Measurements from ENCODE around the gene NSG2. TPM values are rescaled to one million over a fixed set of nuclear protein-coding genes. Genes with fewer than 3 reads are reported as not detected.

The NSG2 gene
- total and polyA plus RNA-seq, 4 donors, result 0.14 TPM; not detected in 3

GRCh38 chr5:174097486-174098185, 52.1 kb downstream of the NSG2 start:
- Histone ChIP-seq H3K9me3 (ENCODE audit: control insufficient read depth in 4 of 4, low read length in 3 of 4) (no peaks in the 10 kb centered on the region), H3K4me1 (ENCODE audit: control insufficient read depth in 4 of 4, insufficient read depth in 4 of 4, low read length in 3 of 4) (no peaks in the 10 kb centered on the region), H3K27me3 (ENCODE audit: control insufficient read depth in 4 of 4, insufficient read depth in 4 of 4, low read length in 3 of 4) (no peaks in the 10 kb centered on the region), H3K4me3 (ENCODE audit: low read depth in 1 of 3, low read length in 3 of 3) (no peak overlapping the region), H3K9ac (ENCODE audit: low read depth in 1 of 2, low read length in 2 of 2) (no peak overlapping the region), H3K36me3 (ENCODE audit: control insufficient read depth in 4 of 4, insufficient read depth in 3 of 4, low read depth in 1 of 4, low read length in 3 of 4) (no peaks in the 10 kb centered on the region), H3K27ac (ENCODE audit: low read depth in 1 of 2, low read length in 2 of 2) (no peak overlapping the region)
- no peak for DNase-seq (ENCODE audit: low spot score)
- TF ChIP-seq HNF4A (conservative IDR thresholded peaks at IDR 0.05), result no peak
- TF ChIP-seq CTCF (IDR thresholded peaks at IDR 0.05; ENCODE audit: low read depth, low read length, missing input control), result no peak
- no peak for TF ChIP-seq HNF4G (IDR thresholded peaks at IDR 0.05)
- TF ChIP-seq ZBTB33 (IDR thresholded peaks at IDR 0.05), result no peak
- TF ChIP-seq, protein P1, sequence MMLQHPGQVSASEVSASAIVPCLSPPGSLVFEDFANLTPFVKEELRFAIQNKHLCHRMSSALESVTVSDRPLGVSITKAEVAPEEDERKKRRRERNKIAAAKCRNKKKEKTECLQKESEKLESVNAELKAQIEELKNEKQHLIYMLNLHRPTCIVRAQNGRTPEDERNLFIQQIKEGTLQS (IDR thresholded peaks at IDR 0.05), result no peak
- TF ChIP-seq YY1 (IDR thresholded peaks at IDR 0.05), result no peak
- TF ChIP-seq TAF1 (conservative IDR thresholded peaks at IDR 0.05), result no peak
- no peak for TF ChIP-seq SP1 (IDR thresholded peaks at IDR 0.05)
- TF ChIP-seq FOXA2 (IDR thresholded peaks at IDR 0.05), result no peak
- no peak for TF ChIP-seq EGR1 (IDR thresholded peaks at IDR 0.05; ENCODE audit: low read depth in 2 of 2)
- TF ChIP-seq, protein P2, sequence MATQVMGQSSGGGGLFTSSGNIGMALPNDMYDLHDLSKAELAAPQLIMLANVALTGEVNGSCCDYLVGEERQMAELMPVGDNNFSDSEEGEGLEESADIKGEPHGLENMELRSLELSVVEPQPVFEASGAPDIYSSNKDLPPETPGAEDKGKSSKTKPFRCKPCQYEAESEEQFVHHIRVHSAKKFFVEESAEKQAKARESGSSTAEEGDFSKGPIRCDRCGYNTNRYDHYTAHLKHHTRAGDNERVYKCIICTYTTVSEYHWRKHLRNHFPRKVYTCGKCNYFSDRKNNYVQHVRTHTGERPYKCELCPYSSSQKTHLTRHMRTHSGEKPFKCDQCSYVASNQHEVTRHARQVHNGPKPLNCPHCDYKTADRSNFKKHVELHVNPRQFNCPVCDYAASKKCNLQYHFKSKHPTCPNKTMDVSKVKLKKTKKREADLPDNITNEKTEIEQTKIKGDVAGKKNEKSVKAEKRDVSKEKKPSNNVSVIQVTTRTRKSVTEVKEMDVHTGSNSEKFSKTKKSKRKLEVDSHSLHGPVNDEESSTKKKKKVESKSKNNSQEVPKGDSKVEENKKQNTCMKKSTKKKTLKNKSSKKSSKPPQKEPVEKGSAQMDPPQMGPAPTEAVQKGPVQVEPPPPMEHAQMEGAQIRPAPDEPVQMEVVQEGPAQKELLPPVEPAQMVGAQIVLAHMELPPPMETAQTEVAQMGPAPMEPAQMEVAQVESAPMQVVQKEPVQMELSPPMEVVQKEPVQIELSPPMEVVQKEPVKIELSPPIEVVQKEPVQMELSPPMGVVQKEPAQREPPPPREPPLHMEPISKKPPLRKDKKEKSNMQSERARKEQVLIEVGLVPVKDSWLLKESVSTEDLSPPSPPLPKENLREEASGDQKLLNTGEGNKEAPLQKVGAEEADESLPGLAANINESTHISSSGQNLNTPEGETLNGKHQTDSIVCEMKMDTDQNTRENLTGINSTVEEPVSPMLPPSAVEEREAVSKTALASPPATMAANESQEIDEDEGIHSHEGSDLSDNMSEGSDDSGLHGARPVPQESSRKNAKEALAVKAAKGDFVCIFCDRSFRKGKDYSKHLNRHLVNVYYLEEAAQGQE (IDR thresholded peaks at IDR 0.05), result no peak
- no peak for TF ChIP-seq RXRA (IDR thresholded peaks at IDR 0.05)
- no peak for TF ChIP-seq NR2F2 (IDR thresholded peaks at IDR 0.05)
- TF ChIP-seq, protein P3, sequence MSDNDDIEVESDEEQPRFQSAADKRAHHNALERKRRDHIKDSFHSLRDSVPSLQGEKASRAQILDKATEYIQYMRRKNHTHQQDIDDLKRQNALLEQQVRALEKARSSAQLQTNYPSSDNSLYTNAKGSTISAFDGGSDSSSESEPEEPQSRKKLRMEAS (IDR thresholded peaks at IDR 0.05), result no peak
- no peak for TF ChIP-seq GABPA (IDR thresholded peaks at IDR 0.05 in 1 of 2, conservative IDR thresholded peaks at IDR 0.05 in 1 of 2)
- no peak for TF ChIP-seq RAD21 (IDR thresholded peaks at IDR 0.05)
- no peak for TF ChIP-seq FOXA1 (IDR thresholded peaks at IDR 0.05)
- TF ChIP-seq JUND (IDR thresholded peaks at IDR 0.05), result no peak
- 91% methylated on average over 4 of the region's 4 CpGs for WGBS
